ENCODE results near the gene SPTB.

SPTB gene

GRCh38 chr14:64782196-64782595 is 97.5 kb downstream of the SPTB start:
- DNase-seq: no peak

- DNase-seq: no peak
Observed at GRCh38 chr14:64779472-64779871, 100.2 kb downstream of the SPTB start.

GRCh38 chr14:64778104-64778754 is 101.5 kb downstream of the SPTB start:
- no peak for DNase-seq

GRCh38 chr14:64777461-64777860 is 102.2 kb downstream of the SPTB start:
- no peak for DNase-seq

GRCh38 chr14:64775081-64775777 is 104.5 kb downstream of the SPTB start:
- DNase-seq: no peak

- no peak for DNase-seq
Observed at GRCh38 chr14:64774272-64774671, 105.4 kb downstream of the SPTB start.

- no peak for DNase-seq
Observed at GRCh38 chr14:64773577-64773976, 106.1 kb downstream of the SPTB start.

GRCh38 chr14:64773046-64773445 is 106.7 kb downstream of the SPTB start:
- DNase-seq: no peak

GRCh38 chr14:64772397-64772950 is 107.2 kb downstream of the SPTB start:
- no peak for DNase-seq

- no peak for DNase-seq
Observed at GRCh38 chr14:64771161-64771560, 108.5 kb downstream of the SPTB start.

GRCh38 chr14:64770751-64771150 is 109.0 kb downstream of the SPTB start:
- no peak for DNase-seq

- DNase-seq: no peak
Observed at GRCh38 chr14:64769096-64770020, 110.3 kb downstream of the SPTB start.

GRCh38 chr14:64768401-64769095 is 111.2 kb downstream of the SPTB start:
- DNase-seq: no peak

GRCh38 chr14:64767215-64767964 is 112.3 kb downstream of the SPTB start:
- no peak for DNase-seq

- no peak for DNase-seq
Observed at GRCh38 chr14:64766430-64767151, 113.1 kb downstream of the SPTB start.

GRCh38 chr14:64765740-64766302 is 113.9 kb downstream of the SPTB start:
- DNase-seq: no peak

- peak; percentile 41 for DNase-seq
Observed at GRCh38 chr14:64764641-64765520, 114.8 kb downstream of the SPTB start.

- DNase-seq: peak; percentile 7
Observed at GRCh38 chr14:64763801-64764621, 115.7 kb downstream of the SPTB start.
